MM.1S (cell line): ENCODE measurements around the gene ERCC6.

Experiments
- CTCF ChIP-seq: fragments of 300-600 bp; sonication (generic); IDR thresholded peaks from 2 replicates; pipeline ENCODE4 v1.5.1; 2016; ENCODE audit warnings: antibody characterized with exemption, low read length, mixed read lengths
- EZH2 ChIP-seq: fragments of 300-600 bp; sonication (generic); optimal IDR thresholded peaks from 2 replicates; pipeline ENCODE3; 2017; ENCODE audit warnings: low read depth, mild to moderate bottlenecking, antibody characterized with exemption, low read length, mixed read lengths

- TF ChIP-seq CTCF (no peak), EZH2 (no peak)
Observed at GRCh38 chr10:49504528-49504927, 34.4 kb downstream of the ERCC6 start.
